GM19324 (cell line): ENCODE data around the gene SCAMP5.

Experiments
- ATAC-seq: cut with Tn5 transposase; IDR thresholded peaks from one replicate; pipeline ENCODE4 v1.9.1; 2021; ENCODE audit warnings: mild to moderate bottlenecking, moderate library complexity; ENCODE audit not compliant: unreplicated experiment, low FRiP score

Gene SCAMP5

GRCh38 chr15:75019916-75020315 is 24.6 kb downstream of the SCAMP5 start:
- no peak for ATAC-seq

- no peak for ATAC-seq
Observed at GRCh38 chr15:75021341-75021740, 26.0 kb downstream of the SCAMP5 start.

GRCh38 chr15:75022783-75023180 is 27.4 kb downstream of the SCAMP5 start:
- ATAC-seq = no peak

DNA sequence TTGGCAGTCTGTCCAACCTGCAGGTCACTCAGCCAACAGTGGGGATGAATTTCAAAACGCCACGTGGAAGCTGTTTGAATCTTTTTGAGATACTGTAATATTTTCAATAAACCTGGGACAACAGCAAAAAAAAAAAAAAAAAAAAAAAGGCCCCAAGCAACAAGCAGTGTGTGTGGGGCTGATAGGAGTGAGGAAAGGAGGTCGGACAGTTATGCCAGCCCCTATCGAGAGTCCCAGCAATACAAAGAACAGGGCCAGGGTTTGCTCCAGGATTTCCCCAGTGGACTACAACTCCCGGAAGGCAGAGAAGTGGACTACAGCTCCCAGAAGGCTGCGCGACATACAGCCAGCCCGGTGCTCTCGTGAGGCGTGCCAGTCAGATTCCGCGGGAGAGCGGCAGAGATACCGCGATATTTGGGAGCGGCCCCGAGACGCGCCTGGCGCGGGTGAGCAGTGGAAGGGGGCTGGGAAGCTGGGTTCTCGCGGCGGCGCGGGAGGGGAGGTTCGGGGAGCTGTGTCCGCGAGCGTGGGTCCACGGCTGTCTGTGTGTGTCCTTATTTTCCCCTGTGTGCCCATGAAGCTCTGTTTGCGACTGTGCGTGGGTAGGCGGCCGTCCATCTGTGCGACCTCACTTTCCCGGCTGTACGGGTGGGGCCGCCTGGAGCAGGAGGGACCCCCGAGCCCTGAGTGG is 28.0 kb downstream of the SCAMP5 start, which contains the start of gene PPCDC:
Gene PPCDC, plus strand, starts transcription at position 410 of the 691 bp plus-strand sequence. CDS start 4,729 bp downstream, outside the sequence.
- peak; percentile 76 for ATAC-seq

GRCh38 chr15:75023872-75024636 is 28.7 kb downstream of the SCAMP5 start:
- ATAC-seq = no peak

DNA sequence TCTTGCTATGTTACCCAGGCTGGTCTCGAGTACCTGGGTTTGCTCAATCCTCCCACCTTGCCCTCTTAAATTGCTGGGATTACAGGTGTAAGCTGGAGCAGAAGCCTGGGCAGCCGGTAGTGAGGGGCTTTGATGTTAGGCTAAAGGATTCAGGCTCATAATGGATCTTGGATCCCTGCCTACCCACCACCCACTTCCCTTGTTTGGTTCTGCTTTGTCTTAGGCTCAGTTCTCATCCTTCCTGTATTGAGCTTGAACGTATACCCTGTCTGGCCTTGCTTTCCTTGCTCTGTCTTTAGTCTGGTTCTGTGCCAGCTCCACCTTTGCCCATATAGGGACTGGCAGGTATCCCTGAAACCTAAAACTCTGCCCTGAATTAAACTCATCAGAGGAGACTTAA is 29.7 kb downstream of the SCAMP5 start:
- no peak for ATAC-seq

DNA sequence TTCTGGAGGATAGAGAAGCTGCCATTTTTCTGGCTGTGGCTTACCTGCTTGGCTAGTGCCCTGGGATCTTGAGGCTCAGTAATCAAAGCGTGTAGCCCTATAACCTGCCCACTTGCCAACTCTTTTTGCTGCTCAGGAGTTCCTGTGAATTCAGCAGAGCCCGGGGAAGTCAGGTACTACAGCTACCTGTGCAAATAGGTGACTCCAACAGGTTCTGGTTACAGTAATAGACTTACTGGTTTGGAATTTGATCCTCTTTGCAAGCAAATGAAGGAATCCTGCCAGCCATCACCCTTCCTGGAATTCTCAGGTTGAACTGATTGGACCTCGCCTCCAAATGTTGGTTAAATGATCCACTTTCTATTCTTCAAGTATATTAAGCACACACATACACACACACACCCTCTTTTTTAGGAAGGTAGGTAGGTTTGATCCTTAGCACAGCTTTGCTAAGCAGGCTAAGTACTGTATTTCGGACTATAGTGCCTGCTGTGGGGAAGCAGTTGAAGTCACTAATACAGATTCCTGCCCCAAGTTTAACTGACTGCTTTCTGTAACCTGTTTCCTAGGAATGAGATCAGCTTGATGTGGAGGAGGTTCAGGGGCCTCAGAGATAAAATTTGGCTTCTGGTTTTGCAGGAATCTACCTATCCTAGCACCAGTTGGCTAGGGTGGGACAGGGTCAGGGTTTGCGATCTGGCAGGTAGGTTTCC is 30.3 kb downstream of the SCAMP5 start:
- no peak for ATAC-seq

GRCh38 chr15:75027551-75027950 is 32.2 kb downstream of the SCAMP5 start:
- ATAC-seq = no peak

DNA sequence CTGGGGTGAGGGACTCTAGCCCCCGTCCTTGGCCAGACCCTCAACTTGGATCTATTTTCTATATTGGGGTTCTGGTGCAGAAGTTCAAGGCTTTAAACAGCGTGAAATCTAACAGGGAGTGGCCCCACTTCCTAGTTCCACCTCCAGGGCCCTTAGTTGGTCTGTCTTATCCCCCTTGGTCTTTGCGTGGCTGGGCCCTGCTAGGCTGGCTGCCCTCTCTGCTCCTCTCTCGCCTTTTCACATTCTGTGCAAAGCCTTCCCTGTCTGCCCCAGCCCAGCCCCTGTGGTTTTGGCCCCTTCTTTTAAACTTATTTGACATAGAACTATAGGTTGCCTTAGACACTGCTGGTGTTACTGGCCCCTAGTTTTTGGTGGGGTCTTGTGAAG is 33.6 kb downstream of the SCAMP5 start:
- ATAC-seq = no peak

GRCh38 chr15:75029378-75030022 is 34.1 kb downstream of the SCAMP5 start:
- ATAC-seq = no peak

GRCh38 chr15:75030023-75030413 is 34.7 kb downstream of the SCAMP5 start:
- no peak for ATAC-seq

DNA sequence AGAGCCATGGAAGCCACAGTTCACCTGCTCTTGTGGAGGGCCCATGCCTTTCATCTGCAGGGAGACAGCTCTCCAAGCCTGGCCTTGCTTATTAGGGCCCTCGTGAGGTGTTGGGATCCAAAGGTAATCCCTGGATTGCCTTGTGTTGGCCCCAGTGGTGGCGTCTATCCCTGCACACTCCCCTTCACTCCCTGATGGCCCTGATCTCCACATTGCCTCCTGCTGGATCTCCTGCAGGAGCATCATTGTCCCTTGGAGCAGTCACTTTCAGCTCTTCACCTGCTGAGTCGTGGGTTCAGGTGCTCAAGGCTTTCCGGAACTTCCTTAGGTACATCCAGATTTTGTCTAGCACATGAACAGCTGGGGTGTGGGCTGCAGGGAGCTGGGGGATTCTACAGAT is 35.1 kb downstream of the SCAMP5 start:
- no peak for ATAC-seq

DNA sequence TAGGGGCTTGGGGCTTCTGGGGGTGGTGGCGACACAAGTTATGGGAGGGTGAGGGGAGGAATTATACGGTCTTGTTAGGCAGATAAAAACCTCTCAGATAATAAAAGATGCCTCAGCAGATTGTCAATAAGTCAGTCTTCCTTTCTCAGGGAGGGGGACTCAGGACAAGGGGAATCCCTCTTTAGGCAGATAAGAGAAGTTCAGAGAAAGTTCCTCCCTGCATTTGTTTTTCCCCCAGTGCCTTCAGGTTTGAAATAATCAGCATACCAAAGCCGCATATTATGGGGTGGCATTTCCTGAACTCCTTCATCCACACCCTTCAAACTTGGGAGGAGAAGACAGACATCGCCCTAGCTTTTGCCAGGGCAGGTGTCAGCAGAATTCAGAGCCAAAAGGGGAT is 36.5 kb downstream of the SCAMP5 start:
- no peak for ATAC-seq

GRCh38 chr15:75032395-75032794 is 37.0 kb downstream of the SCAMP5 start:
- ATAC-seq = no peak

- ATAC-seq = no peak
Observed at GRCh38 chr15:75033809-75034208, 38.4 kb downstream of the SCAMP5 start.

- no peak for ATAC-seq
Observed at GRCh38 chr15:75034615-75035014, 39.3 kb downstream of the SCAMP5 start.

DNA sequence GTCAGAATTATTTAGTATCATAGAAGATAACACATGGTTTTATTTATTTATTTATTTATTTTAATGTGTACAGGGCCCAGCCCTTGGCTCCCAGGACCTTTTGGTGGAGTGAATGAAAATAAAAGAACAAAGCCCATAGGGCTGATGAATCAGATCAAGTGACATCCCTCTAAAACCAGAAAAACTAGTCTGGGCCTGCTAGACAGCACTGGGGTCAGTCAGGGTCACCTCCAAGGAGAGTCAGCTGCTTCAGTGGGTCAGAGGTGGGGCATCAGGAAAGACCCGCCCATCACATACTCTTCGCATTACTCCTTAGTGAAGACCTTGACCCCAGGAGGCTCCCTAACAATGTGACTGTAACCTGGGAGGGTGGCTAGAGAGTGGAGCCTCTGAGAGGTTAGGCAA is 40.9 kb downstream of the SCAMP5 start:
- ATAC-seq = no peak

- ATAC-seq = no peak
Observed at GRCh38 chr15:75037685-75038084, 42.3 kb downstream of the SCAMP5 start.

- no peak for ATAC-seq
Observed at GRCh38 chr15:75038231-75038630, 42.9 kb downstream of the SCAMP5 start.

DNA sequence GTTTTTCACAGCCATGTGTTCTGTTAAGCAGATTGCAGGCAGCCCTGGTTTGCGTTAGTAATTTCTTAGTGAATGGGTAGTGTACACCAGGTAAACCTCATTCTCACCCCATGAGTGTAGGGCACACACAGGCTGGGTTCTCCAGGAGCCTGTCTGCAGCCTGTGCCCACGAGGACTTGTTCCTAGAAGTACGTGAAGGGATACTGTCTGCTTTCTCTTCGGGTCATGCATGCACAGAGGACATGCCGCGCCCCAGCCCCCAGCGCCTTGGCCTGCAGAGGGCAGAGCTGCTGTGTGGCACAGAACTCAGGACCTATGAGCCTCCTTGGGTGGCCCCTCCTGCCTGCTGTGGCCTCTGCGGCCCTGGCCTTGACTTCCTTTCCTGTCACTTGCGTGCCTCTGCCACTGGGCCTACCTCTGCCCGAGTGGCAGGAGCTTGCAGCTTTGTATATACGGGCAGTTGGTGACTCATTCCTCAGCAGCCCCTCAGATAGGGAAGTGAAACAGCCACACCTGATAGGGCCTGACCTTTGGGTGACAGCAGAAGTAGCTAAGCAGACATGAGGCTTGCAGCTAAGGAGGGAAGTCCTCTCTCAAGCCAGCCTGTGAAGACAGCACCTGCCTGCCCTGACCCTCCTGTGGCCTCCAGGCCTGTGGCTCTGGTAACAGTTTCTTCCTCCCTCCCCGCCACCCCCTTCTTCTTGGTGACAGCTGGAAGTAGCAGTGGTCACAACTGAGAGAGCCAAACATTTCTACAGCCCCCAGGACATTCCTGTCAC is 47.6 kb downstream of the SCAMP5 start:
- ATAC-seq = peak; percentile 78
